ENCODE measurements around the gene RNF125. TPM values are rescaled to one million over a fixed set of nuclear protein-coding genes. Genes with fewer than 3 reads are reported as not detected.

RNF125 gene
- 10 to 100 TPM in 2 of 4 donors, 1 to 10 TPM in 2; 7.3 to 24.3 (median 14.0) TPM for total RNA-seq

GRCh38 chr18:32018331-32019250 lies at the start of gene RNF125:
RNF125 (plus strand) TSS chr18:32018825; CDS start chr18:32018864, 39 bp downstream.
- DNase-seq (ENCODE audit: low spot score) = peak; percentile 25
- peak; percentile 97 for ATAC-seq (ENCODE audit: low FRiP score)
- TF ChIP-seq, protein P1, sequence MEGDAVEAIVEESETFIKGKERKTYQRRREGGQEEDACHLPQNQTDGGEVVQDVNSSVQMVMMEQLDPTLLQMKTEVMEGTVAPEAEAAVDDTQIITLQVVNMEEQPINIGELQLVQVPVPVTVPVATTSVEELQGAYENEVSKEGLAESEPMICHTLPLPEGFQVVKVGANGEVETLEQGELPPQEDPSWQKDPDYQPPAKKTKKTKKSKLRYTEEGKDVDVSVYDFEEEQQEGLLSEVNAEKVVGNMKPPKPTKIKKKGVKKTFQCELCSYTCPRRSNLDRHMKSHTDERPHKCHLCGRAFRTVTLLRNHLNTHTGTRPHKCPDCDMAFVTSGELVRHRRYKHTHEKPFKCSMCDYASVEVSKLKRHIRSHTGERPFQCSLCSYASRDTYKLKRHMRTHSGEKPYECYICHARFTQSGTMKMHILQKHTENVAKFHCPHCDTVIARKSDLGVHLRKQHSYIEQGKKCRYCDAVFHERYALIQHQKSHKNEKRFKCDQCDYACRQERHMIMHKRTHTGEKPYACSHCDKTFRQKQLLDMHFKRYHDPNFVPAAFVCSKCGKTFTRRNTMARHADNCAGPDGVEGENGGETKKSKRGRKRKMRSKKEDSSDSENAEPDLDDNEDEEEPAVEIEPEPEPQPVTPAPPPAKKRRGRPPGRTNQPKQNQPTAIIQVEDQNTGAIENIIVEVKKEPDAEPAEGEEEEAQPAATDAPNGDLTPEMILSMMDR (IDR thresholded peaks at IDR 0.05) = no peak

GRCh38 chr18:31970617-31971016 lies 48.0 kb upstream of the RNF125 start:
- DNase-seq (ENCODE audit: low spot score) = no peak

GRCh38 chr18:31973929-31974546 lies 44.6 kb upstream of the RNF125 start:
- TF ChIP-seq, protein P1 (IDR thresholded peaks at IDR 0.05) = no peak
- DNase-seq (ENCODE audit: low spot score) = no peak
- ATAC-seq (ENCODE audit: low FRiP score) = no peak

More at GRCh38 chr18:31970617-31971016, 48.0 kb upstream of the RNF125 start:
- TF ChIP-seq, protein P1 (IDR thresholded peaks at IDR 0.05) = no peak
- no peak for ATAC-seq (ENCODE audit: low FRiP score)

GRCh38 chr18:31976242-31976641 lies 42.4 kb upstream of the RNF125 start:
- TF ChIP-seq, protein P1 (IDR thresholded peaks at IDR 0.05) = no peak
- ATAC-seq (ENCODE audit: low FRiP score) = no peak
- DNase-seq (ENCODE audit: low spot score) = no peak

DNA sequence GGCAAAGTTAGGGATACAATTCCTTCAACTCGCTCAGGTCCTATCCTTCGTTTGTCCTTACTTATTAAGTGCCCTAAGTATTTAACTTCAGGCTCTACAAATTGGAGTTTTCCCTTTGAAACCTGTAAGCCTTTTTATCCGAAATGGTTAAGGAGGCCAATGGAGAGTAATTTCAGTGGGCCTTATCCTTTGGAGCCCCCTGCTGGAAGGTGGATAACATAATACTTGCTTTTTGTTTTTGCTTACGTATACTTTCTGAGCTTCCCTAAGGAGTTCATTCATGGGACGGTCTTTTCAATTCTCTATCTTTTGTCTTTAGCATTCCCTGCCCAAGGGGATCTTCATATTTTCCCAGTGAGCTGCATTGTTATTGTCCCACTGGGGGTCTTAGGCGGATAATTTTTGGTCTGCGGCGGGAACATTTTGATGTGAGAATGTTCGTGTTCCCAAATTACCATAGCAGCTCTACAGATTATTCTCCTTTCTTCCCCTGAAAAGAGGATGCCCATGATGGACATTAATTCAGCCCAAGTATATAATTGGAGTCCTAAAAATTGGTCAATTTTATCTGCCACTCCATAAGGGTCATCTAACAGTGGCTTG lies 41.3 kb upstream of the RNF125 start:
- no peak for DNase-seq (ENCODE audit: low spot score)
- TF ChIP-seq, protein P1 (IDR thresholded peaks at IDR 0.05) = no peak
- no peak for ATAC-seq (ENCODE audit: low FRiP score)

- no peak for ATAC-seq (ENCODE audit: low FRiP score)
- TF ChIP-seq, protein P1 (IDR thresholded peaks at IDR 0.05) = no peak
- no peak for DNase-seq (ENCODE audit: low spot score)
Measured at GRCh38 chr18:31978616-31979015, 40.0 kb upstream of the RNF125 start.
